ENCODE data around the gene RS1.

GRCh38 chrX:18719852-18720251, 47.9 kb upstream of the RS1 start:
- TF ChIP-seq CTCF (IDR thresholded peaks at IDR 0.05) (no peak), POLR2A (IDR thresholded peaks at IDR 0.05) (no peak)
